Measurements from ENCODE around the gene CDCP2.
"Not testable (repeated sequence)": the region's sequence is repeated elsewhere in the genome, so short reads cannot be mapped to it uniquely, and the experiment has no call there.

CDCP2 gene

GRCh38 chr1:54114955-54115354 is 37.8 kb downstream of the CDCP2 start:
- no peak for DNase-seq (ENCODE audit: low read depth)

- DNase-seq (ENCODE audit: low read depth): no peak
These were observed 38.8 kb downstream of the CDCP2 start for GRCh38 chr1:54114001-54114400.

DNA sequence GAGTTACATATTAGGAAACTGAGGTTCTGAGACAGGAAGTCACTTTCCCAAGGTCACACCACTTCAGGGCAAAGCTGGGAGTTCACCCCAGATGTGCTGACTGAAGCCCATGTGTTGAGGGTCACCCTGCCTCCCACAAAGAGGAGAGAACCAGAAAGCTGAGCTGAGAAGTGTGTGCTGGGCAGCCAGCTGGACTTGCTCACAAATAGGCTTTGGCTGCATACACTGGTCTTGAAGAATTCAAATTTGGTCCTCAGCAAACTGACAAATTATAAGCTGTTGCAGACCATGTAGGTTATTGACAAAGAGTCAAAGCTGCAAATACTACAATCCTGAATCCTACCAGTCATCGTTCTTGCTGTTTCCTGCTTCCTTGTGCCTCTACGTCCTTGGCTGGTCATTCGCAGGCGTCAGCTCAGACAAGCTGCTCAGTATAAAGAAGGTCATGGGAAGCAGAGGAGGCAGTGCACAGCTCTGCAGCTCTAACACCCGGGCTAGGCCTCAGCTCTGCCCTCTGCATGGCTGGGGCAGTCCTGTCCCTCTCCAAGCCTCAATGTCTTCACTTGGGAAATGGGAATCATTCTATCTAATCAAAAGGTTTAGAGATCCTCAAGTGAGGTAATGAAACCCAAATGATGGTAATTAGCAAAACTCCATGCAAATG is 40.0 kb downstream of the CDCP2 start:
- DNase-seq (ENCODE audit: low read depth): no peak

- no peak for DNase-seq (ENCODE audit: low read depth)
These were observed 40.8 kb downstream of the CDCP2 start for GRCh38 chr1:54112027-54112426.

DNA sequence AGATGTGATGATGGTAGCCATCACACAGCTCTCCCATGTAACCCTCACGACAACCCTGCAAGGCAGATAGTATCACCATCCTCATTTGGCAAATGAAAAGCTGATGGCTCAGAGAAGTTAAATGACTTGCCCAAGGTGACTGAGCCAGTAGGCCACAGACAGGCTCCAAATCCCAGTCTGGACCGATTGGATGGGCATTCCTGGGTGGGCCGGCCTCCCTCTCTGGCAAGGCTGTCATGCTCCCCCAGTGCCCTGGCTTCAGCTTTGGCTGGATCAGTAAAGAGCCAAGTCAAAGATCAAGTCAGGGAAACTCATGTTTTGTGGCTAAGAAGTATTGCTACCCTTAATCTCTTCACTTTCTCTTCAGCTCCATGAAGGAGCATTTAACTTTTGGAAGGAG is 41.2 kb downstream of the CDCP2 start:
- DNase-seq (ENCODE audit: low read depth): no peak

DNA sequence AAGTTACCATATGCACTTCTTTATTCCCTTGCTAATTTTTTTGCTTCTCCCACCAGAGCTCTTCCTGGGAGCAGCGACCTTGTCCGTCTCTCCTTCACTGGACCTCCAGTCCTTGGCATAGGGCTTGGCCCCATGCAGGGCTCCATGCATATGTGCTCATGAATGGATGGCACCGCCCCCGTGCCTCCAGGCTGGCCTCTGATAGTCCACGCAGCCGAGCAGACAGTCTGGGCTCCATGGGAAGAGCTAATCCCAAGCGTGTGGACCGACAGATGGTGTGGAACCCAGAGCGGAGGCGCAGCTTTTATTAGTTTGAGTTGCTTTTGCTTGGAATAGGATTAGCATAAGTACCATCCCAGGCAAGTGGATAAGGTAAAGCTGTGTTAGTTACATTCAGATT is 41.8 kb downstream of the CDCP2 start:
- DNase-seq (ENCODE audit: low read depth): no peak

DNA sequence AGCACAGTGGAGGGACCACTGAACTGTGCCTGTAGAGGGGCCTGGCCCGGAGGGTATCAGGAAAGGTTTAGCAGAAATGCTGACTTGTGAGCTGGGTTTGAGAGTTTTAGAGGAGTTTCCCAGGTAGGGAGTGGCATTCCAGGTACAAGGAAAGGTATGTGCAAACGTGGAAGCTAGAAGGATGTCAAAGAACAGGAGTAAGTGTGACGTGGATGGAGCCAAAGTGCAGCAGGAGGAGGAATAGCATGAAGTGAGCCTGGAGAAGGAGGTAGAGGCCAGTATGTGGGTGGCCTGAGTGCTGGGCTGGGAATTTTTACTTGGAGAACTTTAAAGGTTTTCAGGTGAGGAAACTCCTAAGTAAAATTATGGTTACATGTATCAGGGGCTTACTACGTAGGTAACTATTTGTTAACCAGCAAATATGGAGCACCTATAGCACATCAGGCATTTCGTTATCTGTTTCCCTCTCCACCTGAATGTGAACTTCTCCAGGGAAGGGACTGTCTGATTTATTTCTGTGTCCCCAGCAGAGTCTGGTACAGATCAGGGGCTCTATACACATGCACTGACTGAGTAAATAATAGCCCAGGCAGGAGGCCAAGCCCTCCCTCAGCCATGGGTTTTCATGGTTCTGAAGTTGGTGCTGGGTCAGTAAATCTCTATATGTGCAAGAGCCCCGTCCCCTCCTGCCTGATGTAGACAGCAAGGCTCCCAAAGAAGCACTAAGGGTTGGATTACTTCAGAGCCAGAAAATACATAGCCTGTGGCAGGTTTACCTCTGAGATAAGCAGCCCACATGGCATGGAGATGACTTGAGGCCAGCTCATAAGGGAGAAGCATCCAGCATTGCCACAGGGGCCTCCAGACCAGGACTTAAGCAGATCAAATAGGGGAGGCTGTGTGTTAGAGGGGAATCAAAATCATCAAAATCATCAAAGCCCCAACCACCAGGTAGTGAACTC is 43.4 kb downstream of the CDCP2 start:
- no peak for DNase-seq (ENCODE audit: low read depth)

DNA sequence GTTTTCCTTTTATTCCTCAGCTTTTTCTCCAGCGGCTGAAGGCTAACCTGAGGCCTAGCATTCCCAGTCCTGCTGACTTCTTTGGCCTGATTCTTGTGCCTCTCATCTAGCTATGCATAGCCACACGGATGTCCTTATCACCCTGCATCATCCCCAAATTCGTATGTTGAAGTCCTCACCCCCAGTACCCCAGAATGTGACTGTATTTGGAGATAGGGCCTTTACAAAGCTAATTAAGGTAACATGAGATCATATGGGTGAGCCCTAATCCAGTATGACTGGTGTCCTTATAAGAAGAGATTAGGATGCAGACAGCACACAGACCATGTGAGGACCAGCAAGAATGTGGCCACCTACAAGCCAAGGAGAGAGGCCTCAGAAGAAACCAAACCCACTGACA is 44.6 kb downstream of the CDCP2 start:
- DNase-seq (ENCODE audit: low read depth): no peak

DNA sequence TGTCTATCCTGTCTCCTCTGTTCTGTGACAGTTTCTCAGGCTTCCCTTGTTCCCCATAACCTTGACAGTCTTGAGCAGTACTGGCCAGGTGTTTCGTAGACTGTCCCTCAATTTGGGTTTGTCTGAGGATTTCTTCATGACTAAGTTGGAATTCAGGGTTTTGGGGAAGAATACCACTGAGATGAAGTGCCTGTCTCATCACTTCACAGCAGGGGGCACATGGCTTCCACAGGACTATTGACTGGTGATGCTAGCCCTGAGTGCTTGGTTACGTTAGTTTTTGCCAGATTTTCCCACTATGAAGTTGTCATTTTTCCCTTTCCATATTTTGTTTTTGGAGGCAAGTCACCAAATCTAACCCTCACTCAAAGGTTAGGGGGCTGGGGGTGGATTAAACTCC is 45.7 kb downstream of the CDCP2 start:
- no peak for DNase-seq (ENCODE audit: low read depth)

GRCh38 chr1:54105736-54106269 is 47.0 kb downstream of the CDCP2 start:
- no peak for DNase-seq (ENCODE audit: low read depth)

DNA sequence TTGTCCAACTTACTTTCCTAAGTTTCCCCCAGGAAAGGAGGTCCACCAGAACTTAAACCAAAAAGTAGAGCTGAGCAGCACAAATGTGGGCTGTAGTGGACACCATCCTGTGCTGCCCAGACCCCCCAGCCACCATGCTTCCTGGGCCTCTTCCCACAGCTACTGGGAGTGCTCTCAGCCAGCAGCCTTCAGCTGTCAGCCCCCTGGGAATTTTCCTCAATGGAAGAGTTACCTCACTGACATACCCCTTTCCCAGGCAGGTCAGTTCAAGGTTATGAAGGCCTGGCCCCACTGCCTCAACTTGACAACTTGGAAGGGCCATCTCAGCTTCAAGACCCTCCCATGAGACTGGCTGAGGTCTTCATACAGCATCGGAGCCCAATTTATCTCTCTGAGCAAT is 47.7 kb downstream of the CDCP2 start:
- no peak for DNase-seq (ENCODE audit: low read depth)

DNA sequence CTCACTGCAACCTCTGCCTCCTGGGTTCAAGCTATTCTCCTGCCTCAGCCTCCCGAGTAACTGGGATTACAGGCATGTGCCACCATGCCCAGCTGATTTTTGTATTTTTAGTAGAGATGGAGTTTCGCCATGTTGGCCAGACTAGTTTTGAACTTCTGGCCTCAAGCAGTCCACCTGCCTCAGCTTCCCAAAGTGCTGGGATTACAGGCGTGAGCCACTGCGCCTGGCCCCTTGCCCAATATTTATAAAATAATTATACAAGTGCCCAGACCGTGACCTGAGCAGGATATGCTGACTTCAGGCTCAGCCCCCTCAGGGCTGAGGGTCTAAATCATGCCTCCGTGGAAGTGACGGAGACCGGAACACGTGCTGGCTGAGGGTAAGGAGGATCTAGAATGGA is 48.2 kb downstream of the CDCP2 start:
- DNase-seq (ENCODE audit: low read depth): not testable (repeated sequence)

- DNase-seq (ENCODE audit: low read depth): no peak
These were observed 49.4 kb downstream of the CDCP2 start for GRCh38 chr1:54103414-54103813.

DNA sequence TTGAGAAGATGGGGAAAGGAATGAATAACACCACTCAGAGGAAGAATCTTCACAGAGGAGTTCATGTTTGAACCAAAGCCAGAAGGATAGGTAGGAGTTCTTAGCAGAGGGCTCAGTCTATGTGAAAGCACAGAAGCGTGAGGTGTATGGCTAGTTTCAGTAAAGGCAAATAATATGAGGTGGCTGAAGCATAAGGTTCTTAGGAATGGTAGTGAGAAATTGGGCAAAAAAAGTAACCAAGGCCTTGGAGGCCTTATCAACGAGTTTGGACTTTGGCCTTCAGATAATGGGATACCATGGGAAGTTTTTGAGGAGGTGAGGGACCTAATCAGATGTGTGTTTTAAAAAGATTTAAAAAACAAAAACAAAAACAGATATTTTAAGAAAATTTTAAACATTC is 52.3 kb downstream of the CDCP2 start:
- no peak for DNase-seq (ENCODE audit: low read depth)

DNA sequence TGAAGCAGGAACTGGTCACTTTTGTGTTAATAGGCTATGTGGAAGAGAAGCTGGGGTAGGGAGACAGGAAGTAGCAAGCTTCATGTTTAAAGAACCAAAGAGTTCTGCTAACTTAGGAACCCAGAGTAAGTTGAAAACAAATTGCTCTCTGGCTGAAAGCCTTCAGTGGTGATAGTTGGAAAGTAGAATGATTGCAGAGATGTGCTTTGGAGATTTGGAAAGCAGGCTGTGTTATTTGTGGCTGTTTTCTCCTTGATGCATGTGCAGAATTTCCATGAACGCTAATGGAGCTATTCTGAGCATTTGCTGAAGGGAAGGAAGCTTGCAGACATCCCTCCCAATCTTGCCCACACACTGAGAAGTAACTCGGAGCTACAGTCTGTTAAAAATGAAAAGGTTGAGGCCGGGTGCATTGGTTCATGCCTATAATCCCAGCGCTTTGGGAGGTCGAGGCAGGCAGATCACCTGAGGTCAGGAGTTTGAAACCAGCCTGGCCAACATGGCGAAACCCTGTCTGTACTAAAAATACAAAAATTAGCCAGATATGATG is 53.7 kb downstream of the CDCP2 start:
- DNase-seq (ENCODE audit: low read depth): no peak

GRCh38 chr1:54096877-54097240 is 55.9 kb downstream of the CDCP2 start:
- no peak for DNase-seq (ENCODE audit: low read depth)

GRCh38 chr1:54096227-54096876 is 56.4 kb downstream of the CDCP2 start:
- DNase-seq (ENCODE audit: low read depth): no peak

- DNase-seq (ENCODE audit: low read depth): no peak
These were observed 57.1 kb downstream of the CDCP2 start for GRCh38 chr1:54095546-54096226.

DNA sequence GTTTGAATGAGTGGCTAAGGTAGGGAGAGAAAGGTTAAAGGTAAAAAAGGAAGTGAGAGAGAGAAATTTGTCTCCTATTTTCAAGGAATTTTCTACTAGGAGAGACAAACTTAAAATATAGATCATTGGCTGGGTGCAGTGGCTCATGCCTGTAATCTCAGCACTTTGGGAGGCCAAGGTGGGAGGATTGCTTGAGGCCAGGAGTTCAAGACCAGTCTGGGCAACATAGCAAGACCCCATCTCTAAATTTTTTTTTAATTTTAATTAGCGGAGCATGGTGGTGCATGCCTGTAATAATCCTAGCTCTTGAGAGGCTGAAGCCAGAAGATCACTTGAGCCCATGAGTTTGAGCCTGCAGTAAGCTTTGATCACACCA is 58.1 kb downstream of the CDCP2 start:
- not testable (repeated sequence) for DNase-seq (ENCODE audit: low read depth)

DNA sequence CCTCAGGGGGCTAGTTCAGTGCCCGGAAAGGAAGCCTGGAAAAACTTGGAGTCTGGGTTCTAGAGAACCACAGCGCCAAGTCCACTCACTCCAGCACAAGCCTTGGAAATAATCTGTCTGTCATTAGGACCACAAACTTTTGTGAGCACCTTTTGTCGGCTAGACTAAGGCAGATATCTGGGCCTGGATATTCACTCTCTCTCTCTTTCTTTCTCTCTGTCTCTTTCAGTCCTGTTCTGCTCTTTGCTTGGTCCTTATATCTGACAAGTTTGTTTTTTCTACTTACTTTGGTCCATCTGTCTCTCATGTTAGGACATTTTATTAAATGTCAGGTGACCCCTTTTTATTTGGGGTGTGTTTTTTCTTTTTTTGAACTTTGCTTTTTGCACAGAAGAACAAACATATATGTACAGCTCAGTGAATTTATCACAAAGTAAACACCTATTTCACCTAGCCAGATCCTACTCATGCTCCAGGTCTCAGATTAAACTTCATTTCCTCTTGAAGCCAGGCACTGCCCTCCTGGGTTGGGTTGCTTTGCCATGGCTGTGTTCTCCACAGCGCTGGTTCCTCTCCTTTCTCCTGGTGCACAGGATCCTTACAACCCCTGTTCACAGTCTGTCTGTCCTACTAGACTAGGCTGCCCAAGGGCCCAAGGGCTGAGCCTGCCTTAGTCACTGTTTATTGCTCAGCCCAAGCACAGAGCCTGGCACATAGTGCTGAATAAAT is 58.6 kb downstream of the CDCP2 start:
- no peak for DNase-seq (ENCODE audit: low read depth)

GRCh38 chr1:54091666-54092065 is 61.1 kb downstream of the CDCP2 start:
- no peak for DNase-seq (ENCODE audit: low read depth)
